Ureter (tissue), 1 donor: Measurements from ENCODE around the gene TRPV6. TPM values are rescaled to one million over a fixed set of nuclear protein-coding genes. Genes with fewer than 3 reads are reported as not detected.

Experiments
- DNase-seq: peaks from one replicate; pipeline ENCODE4 v3.0.0-alpha.2; 2020; ENCODE audit warnings: low spot score
- total RNA-seq: library from RNA; stranded (reverse); gene quantifications from one replicate; pipeline ENCODE4 v1.2.4, GENCODE V29; 2023
- donor health status: DM: yes; HTN: yes; CAD: no.

Gene TRPV6
- total RNA-seq: 27.7 TPM

DNA sequence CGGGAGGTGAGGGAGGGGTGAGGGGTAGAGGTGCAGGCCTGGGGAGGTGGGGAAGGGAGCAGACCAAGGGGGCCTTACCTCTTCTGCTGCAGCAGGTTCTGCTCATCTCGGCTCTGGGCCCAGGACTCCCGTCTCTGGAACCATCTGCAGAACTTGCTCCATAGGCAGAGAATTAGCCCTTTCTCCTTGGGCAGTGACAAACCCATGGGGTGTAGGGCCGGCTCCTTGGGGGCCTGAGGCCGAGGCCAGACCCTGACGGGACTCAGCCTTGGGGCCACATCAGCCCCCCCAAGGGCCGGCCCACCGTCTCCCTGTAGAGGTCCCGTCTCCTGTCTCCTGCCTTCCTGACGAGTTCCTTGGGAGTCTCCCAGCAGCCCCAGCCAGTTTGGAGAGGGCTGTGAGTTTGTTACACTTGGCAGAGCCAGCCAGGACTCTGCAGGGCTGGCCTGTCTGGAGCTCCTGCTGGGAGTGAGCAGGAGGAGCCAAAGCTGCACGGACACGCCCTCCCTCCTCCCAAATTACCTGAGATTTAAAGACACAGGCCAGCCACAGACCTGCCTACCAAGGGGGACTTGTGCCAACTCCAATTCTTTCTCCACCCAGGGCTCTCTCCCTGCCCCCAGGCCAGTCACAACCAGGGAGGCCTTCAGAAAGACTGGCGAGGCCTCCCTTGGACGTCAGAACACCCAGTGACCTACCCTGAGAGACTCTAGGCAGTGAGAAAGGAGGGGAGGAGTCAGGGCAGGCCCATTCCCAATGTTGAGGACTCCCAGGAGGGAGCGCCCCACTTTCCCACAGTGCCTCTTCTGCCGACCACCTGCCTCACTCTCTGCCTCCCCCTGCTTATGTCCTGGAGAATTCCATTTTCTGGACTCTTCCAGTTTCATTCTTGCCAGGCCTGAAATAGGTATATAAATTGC is at the start of gene TRPV6:
TRPV6 (minus strand) TSS at position 435 of the 920 bp plus-strand sequence.
- peak; percentile 65 for DNase-seq

- DNase-seq: no peak
Observed at GRCh38 chr7:142934056-142934455, 48.5 kb upstream of the TRPV6 start.

DNA sequence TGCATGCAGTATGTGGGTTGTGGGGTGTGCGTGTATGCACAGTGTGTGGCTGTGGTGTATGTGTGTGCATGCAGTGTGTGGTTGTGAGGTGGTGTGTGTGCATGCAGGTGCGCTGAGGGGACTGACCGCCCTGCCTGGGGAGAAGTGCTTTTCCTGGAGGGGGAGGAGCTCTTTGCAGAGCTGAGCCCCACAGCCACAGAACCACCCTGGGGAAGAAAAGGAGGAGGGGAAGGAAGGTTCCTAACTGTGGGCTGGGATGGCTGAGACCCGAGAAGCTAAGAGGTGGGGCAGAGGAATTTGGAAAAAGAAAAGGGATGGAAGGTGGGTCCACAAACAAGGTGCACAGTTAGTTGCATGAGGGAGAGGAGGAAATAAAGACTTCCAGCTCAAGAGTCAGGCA is 48.1 kb upstream of the TRPV6 start, which contains the start of gene TRPV5:
TRPV5 (minus strand) TSS at position 123 of the 400 bp plus-strand sequence. CDS start 287 bp downstream, outside the sequence.
- DNase-seq: no peak

GRCh38 chr7:142933092-142933475 is 47.5 kb upstream of the TRPV6 start:
- no peak for DNase-seq

GRCh38 chr7:142932386-142933091 is 47.0 kb upstream of the TRPV6 start:
- DNase-seq: no peak

- no peak for DNase-seq
Observed at GRCh38 chr7:142930126-142930730, 44.7 kb upstream of the TRPV6 start.

GRCh38 chr7:142927949-142928348 is 42.4 kb upstream of the TRPV6 start:
- peak; percentile 25 for DNase-seq

DNA sequence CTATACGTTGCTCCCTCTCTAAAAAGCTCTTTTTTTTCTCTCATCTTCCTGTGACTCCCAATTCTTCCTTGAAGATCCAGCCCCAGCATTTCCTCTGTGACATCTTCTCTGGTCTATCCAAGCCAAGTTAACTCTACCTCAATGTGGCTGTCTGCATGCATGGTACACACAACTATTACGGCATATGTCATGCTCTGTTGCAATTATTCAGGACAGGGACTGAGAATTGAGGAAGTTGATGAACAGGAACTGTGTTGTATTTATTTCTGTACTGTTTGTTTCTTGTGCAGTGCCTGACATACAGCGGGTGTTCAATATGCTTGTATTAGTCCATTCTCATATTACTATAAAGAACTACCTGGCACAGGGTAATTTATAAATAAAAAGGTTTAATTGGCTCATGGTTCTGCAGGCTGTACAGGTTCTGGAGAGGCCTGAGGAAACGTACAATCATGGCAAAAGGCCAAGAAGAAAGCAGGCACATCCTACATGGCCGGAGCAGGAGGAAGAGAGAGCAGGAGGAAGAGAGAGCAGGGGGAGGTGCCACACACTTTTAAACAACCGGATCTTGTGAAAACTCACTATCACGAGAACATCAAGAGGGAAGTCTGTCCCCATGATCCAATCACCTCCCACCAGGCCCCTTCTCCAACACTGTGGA is 41.7 kb upstream of the TRPV6 start:
- no peak for DNase-seq

DNA sequence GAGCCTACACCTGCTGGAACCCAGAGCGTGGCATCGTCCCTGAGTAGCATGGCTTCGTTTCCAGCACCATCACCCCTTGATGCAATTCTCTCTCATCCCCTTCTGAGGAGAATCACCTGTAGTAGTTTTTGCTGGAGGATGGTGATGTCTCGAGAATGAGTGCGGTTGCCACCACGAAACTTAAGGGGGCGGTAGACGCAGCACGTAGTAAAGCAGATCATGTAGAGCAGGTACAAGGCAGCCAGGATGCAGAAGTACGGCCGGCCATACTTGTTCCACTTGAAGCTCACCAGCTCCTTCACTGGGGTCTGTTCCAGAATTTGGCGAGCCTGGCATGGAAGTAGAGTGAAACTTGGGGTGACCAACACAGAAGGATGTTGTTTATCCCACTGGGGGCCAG is 39.9 kb upstream of the TRPV6 start:
- peak; percentile 31 for DNase-seq

DNA sequence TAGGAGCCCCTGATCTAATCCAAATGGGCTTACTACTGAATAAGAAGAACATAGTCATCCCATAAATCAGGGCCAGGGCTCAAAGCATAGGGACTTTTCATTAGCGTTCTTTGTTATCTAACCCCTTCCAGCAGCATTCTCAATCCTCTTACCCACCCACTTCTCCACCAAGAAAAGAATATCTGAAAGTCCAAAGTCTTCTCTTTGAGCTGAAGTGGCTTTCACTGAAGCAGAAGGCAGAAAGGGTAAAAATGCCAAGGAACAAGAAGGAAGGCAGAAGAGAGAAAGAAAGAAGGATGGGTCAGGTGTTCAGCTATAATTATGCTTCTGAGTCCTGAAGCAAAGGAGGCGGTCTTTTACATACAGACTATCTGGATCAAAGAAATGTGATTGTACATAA is 37.8 kb upstream of the TRPV6 start:
- no peak for DNase-seq

GRCh38 chr7:142919656-142920055 is 34.1 kb upstream of the TRPV6 start:
- peak; percentile 13 for DNase-seq

DNA sequence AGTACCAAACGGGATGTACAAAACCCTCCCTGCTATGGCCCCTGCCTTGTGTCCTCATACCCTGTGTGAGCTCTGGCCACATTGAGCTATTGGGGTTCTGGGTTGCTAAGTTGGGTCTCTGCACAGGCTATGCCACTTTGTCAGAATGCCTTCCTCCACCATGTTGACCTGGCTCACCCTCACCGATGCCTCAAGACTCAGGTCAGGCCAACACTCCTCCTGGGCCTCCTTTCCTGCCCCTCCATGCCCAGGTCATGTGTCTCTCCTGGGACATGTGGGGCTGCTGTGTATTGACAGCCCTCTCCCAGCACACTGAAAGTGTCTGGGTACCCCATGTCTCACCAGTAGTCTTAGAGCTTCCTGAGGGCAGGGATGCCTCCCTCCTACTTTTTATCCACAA is 33.4 kb upstream of the TRPV6 start:
- DNase-seq: no peak

DNA sequence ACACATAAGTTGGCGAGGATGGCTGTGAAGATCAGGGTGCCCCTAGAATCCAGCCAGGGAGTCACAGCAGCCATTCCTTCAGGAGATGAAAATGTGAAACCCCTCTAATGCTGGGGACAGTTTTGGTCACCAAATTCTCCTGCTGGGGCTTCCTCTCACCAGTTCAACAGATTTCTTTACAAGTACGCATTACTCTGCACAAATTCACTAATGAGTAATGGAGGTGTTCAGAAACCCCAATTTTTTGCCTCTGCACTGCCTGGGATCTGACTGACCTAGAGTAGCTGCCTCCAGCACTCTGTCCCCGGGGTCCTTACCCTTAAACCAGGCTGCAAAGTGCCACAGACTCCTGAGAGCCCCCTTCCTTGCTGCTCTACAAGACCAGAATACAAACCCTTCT is 31.9 kb upstream of the TRPV6 start:
- DNase-seq: peak; percentile 10

DNA sequence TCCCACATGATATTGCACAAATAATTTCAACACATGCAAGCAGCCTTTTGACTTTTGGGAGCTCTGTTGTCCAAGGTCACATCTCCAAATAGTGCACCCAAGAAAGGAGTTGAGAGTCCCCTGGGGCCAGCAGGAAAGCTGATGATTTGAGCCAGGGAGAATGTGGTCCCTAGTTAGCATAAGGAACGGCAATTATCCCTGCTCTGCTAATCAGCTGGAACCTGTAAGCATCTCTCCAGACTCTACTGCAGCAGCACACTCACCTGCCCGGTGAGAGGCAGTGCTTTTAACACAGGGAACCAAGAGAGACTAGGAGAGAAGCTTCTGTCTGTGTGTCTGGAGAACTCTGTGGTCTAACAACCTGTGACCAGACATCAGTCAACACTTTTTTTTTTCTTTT is 31.0 kb upstream of the TRPV6 start:
- no peak for DNase-seq

GRCh38 chr7:142915315-142915714 is 29.8 kb upstream of the TRPV6 start:
- peak; percentile 22 for DNase-seq

DNA sequence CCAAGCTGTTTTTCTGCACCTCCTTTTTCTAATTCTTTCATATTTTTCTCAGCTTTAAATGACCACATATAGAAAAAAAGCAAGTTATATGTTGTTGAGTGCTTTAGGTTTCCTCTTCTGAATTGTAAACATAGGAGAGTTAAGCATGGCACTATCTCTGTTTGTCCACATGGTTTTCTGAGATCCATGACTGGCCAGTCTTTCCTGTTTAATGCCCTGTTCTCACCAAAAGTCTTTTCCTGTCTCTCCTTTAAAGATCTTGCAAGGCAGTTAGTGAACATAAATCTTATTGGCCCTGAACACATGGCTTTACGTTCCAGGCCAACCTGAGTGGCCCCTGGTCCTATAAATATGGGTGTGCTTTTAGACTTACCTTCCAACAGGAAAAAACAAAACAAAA is 28.6 kb upstream of the TRPV6 start:
- peak; percentile 40 for DNase-seq

GRCh38 chr7:142913566-142913965 is 28.0 kb upstream of the TRPV6 start:
- DNase-seq: no peak

DNA sequence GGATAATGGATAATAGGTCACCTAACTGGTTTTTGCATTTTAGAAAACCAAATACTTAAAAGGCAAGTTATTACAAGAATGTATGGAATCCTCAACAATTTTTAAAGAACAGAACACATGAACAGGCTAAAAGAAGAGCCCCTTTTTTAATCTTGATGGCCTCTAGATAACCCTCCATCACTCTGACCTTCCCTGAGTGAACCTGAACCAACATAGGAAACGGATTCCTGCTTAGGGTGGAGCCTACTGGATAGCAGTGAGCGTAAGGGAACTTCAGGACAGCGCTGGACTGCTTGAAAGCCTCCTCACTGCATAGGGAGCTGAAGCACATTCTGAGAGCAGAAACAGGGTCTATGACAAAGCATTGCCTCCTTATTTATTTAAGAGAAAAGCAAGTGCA is 27.5 kb upstream of the TRPV6 start:
- peak; percentile 3 for DNase-seq

GRCh38 chr7:142910481-142910880 is 24.9 kb upstream of the TRPV6 start:
- DNase-seq: peak; percentile 10

DNA sequence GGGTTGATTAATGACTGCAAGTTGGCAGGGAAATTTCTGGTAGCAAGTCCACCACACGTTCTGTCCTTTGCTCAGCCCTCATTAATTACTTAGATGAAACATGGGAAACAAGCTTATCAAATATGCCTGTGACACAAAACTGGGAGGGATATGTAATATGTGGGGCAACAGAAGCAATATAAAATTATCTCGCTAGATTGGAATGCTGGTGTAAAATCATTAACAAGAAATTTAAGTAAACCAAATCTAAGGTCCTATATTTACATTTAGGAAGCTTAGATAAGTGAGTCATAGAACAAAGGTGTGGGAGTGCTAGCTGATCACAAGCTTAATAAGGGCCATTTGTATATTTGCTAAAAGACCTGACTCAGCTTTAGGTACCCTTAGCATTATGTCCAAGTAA is 24.5 kb upstream of the TRPV6 start:
- DNase-seq: no peak

- DNase-seq: peak; percentile 42
Observed at GRCh38 chr7:142908921-142909890, 23.7 kb upstream of the TRPV6 start.
